Upper lobe of left lung (tissue), 6 donors: Measurements from ENCODE around the gene MORN4. TPM values are rescaled to one million over a fixed set of nuclear protein-coding genes. Genes with fewer than 3 reads are reported as not detected.

Experiments
- ATAC-seq, 2 donors: fragments of 200-7000 bp; cut with Tn5 transposase; one replicate each; pipeline ENCODE4 v1.9.1; 2022; ENCODE audit warnings: mild to moderate bottlenecking in 2 of 2, moderate library complexity in 2 of 2; ENCODE audit not compliant: low FRiP score in 2 of 2
- DNase-seq, 2 donors: peaks; one replicate each; pipeline ENCODE4 v3.0.0-alpha.2; 2019 to 2020
- H3K27ac ChIP-seq, 4 donors: fragments of 200-600 bp; sonication (generic); one replicate each; pipeline ENCODE4 v1.5.1; 2016 to 2019
- H3K27me3 ChIP-seq, 4 donors: fragments of 200-600 bp; sonication (generic); one replicate each; pipeline ENCODE4 v1.5.1; 2017 to 2019
- H3K36me3 ChIP-seq, 4 donors: fragments of 200-600 bp; sonication (generic); one replicate each; pipeline ENCODE4 v1.5.1; 2016 to 2019
- H3K4me1 ChIP-seq, 4 donors: fragments of 200-600 bp; sonication (generic); one replicate each; pipeline ENCODE4 v1.5.1; 2018 to 2019
- H3K4me3 ChIP-seq, 4 donors: fragments of 200-600 bp; sonication (generic); one replicate each; pipeline ENCODE4 v1.5.1; 2017 to 2019; ENCODE audit warnings: mild to moderate bottlenecking in 2 of 4, moderate library complexity in 1 of 4
- H3K9me3 ChIP-seq, 4 donors: fragments of 200-600 bp; sonication (generic); one replicate each; pipeline ENCODE4 v1.5.1; 2018 to 2019
- EP300 ChIP-seq, 4 donors: sonication (generic); formaldehyde crosslinking; IDR thresholded peaks; one replicate each; pipeline ENCODE4 v1.5.1; 2017; ENCODE audit warnings: antibody characterized with exemption in 4 of 4, control low read depth in 2 of 4
- POLR2A ChIP-seq, 4 donors: fragments of 450-650 bp; IDR thresholded peaks; one replicate each; pipeline ENCODE4 v1.5.1; 2016 to 2017; ENCODE audit warnings: antibody characterized with exemption in 4 of 4, mild to moderate bottlenecking in 2 of 4
- POLR2AphosphoS5 ChIP-seq, 2 donors: sonication (generic); formaldehyde crosslinking; IDR thresholded peaks; one replicate each; pipeline ENCODE4 v1.5.1; 2017; ENCODE audit warnings: antibody characterized with exemption in 2 of 2
- WGBS, 2 donors: methylation state at CpG; one replicate each; pipeline ENCODE4 v1.1.5; 2017 to 2018; 5-methylcytosine and 5-hydroxymethylcytosine counted together
- total RNA-seq, 6 donors: library from RNA; depleted of rRNA in 4 of 6; stranded (reverse); fragments of >200 nt in 4 of 6; gene quantifications; one replicate each; pipeline versions ENCODE4 v1.1.0 to v1.2.1, GENCODE V29; 2016 to 2021
- TF ChIP-seq, protein P1 (sequence below), 6 experiments: fragments of 450-650 bp in 4 of 6; fragments of 200-600 bp in 2 of 6; sonication (generic) in 2 of 6; IDR thresholded peaks; one replicate each; pipeline ENCODE4 v1.5.1; 2016 to 2019; ENCODE audit warnings: antibody characterized with exemption in 6 of 6
- donor health status: DM: no; HTN: no; CAD: no; lungs with moderate emphysema.
- donor health status: DM: no; HTN: yes; CAD: no; lungs with severe emphysema.

MORN4 gene
- total RNA-seq, 6 donors from 2014 or later = 1.3 to 7.7 (median 3.2) TPM

DNA sequence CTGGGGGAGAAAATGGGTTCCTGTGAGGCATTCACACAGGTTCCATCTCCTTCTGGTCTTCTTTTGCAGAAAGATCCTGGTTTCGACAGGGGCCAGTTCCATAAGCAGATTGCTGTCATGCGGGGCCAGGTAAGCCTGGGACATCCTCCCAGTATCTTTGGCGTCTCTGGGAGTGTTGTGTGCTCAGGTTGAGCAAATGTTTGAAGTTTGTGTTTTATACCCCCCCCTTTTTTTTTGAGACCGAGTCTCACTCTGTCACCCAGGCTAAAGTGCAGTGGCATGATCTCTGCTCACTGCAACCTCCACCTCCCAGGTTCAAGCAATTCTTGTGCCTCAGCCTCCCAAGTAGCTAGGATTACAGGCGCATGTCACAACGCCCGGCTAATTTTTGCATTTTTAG is 33.7 kb upstream of the MORN4 start:
- Histone ChIP-seq H3K27me3 (no peaks in the 10 kb centered on the region), H3K36me3 (peaks cover 7 to 80% (median 47%) of the 10 kb centered on the region in 4 donors), H3K4me3 (no peak overlapping the region), H3K27ac (no peak overlapping the region), H3K4me1 (no peaks in the 10 kb centered on the region), H3K9me3 (no peaks in the 10 kb centered on the region)
- TF ChIP-seq POLR2AphosphoS5 (IDR thresholded peaks at IDR 0.05) = no peak
- no peak for TF ChIP-seq EP300 (IDR thresholded peaks at IDR 0.05)
- TF ChIP-seq, protein P1, sequence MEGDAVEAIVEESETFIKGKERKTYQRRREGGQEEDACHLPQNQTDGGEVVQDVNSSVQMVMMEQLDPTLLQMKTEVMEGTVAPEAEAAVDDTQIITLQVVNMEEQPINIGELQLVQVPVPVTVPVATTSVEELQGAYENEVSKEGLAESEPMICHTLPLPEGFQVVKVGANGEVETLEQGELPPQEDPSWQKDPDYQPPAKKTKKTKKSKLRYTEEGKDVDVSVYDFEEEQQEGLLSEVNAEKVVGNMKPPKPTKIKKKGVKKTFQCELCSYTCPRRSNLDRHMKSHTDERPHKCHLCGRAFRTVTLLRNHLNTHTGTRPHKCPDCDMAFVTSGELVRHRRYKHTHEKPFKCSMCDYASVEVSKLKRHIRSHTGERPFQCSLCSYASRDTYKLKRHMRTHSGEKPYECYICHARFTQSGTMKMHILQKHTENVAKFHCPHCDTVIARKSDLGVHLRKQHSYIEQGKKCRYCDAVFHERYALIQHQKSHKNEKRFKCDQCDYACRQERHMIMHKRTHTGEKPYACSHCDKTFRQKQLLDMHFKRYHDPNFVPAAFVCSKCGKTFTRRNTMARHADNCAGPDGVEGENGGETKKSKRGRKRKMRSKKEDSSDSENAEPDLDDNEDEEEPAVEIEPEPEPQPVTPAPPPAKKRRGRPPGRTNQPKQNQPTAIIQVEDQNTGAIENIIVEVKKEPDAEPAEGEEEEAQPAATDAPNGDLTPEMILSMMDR (IDR thresholded peaks at IDR 0.05) = no peak
- no peak for TF ChIP-seq POLR2A (IDR thresholded peaks at IDR 0.05)
- no peak for DNase-seq
- no peak for ATAC-seq
- 88 to 93% methylated on average over 7 of the region's 7 CpGs for WGBS, 2 donors

DNA sequence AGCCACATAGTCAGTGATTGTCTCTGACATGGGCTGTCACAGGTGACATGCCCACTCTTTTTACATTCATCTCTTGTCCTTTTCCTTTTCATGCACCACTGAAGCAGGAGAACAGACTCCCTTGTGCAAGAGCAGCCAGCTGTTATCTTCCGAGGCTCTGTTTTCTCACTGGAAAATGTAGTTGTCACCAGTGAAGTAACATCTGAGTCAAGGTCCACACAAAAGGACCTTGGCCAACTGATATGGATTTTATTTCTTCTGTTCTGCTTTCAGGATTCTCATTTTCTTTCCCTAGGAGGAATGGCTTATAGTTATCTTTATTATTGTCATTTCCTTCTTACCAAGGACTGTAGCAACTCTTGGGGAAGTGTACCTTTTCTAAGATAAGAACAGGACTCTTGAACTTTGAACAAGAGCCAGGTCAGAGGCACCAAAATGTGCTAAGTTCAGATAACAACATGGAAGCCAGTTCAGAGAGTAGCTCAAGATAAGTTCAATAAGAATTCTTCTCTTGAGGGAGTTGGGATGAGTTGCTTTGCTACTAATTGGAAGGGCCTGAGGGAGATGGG is 31.1 kb upstream of the MORN4 start:
- Histone ChIP-seq H3K36me3 (peaks cover 7 to 67% (median 36%) of the 10 kb centered on the region in 4 donors), H3K4me3 (no peak overlapping the region), H3K27ac (no peak overlapping the region), H3K9me3 (no peaks in the 10 kb centered on the region), H3K27me3 (no peaks in the 10 kb centered on the region), H3K4me1 (no peaks in the 10 kb centered on the region)
- DNase-seq (no peak), ATAC-seq (no peak)
- TF ChIP-seq POLR2AphosphoS5 (IDR thresholded peaks at IDR 0.05) (no peak), EP300 (IDR thresholded peaks at IDR 0.05) (no peak), POLR2A (IDR thresholded peaks at IDR 0.05) (no peak)
- TF ChIP-seq, protein P1 (IDR thresholded peaks at IDR 0.05) = no peak
- 80 to 84% methylated on average over 1 of the region's 1 CpG for WGBS, 2 donors

DNA sequence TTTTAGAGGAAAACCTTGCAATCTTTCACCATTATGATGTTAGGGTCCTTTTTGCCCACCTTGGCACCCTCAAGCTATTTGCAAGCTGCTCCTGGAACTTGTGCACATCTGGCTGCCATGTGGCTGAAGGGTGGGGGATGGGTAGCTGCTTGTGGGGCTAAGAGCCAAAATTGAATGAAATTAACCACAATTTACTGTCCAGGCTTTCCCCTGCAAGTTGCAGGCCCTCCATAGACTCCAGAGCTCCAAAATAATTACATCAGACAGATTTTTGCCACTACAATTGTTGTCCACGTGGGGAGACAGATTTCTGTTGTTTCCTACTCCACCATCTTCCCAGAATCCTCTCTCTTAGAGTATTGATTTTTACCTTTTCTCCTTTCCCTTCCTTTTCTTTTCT is 26.3 kb upstream of the MORN4 start:
- Histone ChIP-seq H3K36me3 (peaks cover 20 to 63% (median 33%) of the 10 kb centered on the region in 4 donors), H3K4me3 (no peak overlapping the region), H3K4me1 (no peaks in the 10 kb centered on the region), H3K9me3 (no peaks in the 10 kb centered on the region), H3K27me3 (no peaks in the 10 kb centered on the region), H3K27ac (no peak overlapping the region)
- TF ChIP-seq POLR2AphosphoS5 (IDR thresholded peaks at IDR 0.05) = no peak
- TF ChIP-seq EP300 (IDR thresholded peaks at IDR 0.05) = no peak
- TF ChIP-seq, protein P1 (IDR thresholded peaks at IDR 0.05) = no peak
- no peak for TF ChIP-seq POLR2A (IDR thresholded peaks at IDR 0.05)
- WGBS, 2 donors = 62 to 64% methylated on average over 1 of the region's 1 CpG
- ATAC-seq (no peak), DNase-seq (no peak)

DNA sequence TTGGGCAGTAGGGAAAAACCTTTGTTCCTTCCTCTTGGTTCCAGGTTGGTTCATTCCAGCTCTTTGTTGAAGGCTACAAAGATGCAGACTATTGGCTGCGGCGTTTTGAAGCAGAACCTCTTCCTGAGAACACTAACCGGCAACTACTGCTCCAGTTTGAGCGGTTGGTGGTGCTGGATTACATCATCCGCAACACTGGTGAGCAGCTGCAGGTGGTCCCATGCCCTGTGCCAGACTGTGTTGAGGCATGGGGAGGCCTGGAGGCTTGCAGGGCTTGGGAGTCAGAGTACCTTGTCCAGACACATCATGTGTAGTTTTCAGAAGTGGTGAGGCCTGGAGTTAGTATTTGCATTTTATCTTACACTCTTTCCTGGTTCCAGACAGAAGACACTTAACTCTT is 23.5 kb upstream of the MORN4 start:
- ATAC-seq (no peak), DNase-seq (no peak)
- Histone ChIP-seq H3K9me3 (no peaks in the 10 kb centered on the region), H3K36me3 (peaks cover 17 to 65% (median 40%) of the 10 kb centered on the region in 4 donors), H3K4me3 (no peak overlapping the region), H3K27ac (no peak overlapping the region), H3K27me3 (no peaks in the 10 kb centered on the region), H3K4me1 (no peaks in the 10 kb centered on the region)
- WGBS, 2 donors = 78 to 88% methylated on average over 5 of the region's 5 CpGs
- TF ChIP-seq POLR2A (IDR thresholded peaks at IDR 0.05) = no peak
- no peak for TF ChIP-seq POLR2AphosphoS5 (IDR thresholded peaks at IDR 0.05)
- no peak for TF ChIP-seq EP300 (IDR thresholded peaks at IDR 0.05)
- TF ChIP-seq, protein P1 (IDR thresholded peaks at IDR 0.05) = no peak

DNA sequence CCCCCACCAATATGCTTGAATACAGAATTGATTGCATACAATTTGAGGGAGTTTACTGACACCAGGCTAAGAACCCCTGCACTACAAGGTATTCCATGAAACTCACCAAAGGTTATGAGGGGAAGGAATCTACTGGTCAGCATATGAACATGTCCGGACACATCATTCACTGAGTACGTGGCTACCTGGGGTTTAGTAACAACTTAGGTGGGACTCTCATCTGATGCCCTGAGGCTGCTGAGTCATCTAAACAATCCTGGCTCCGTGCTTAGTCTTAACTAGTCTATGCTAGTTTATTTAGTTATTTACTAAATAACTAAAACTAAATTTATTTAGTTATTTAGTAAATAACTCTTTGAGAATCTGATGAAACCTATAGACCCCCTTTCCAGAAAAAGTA is 18.5 kb upstream of the MORN4 start:
- peaks cover 9 to 30% (median 22%) of the 10 kb centered on the region in 4 donors for H3K4me1 ChIP-seq
- no peak for DNase-seq
- TF ChIP-seq EP300 (IDR thresholded peaks at IDR 0.05) = no peak
- TF ChIP-seq, protein P1 (IDR thresholded peaks at IDR 0.05) = no peak
- H3K36me3 ChIP-seq = peaks cover 11 to 46% (median 35%) of the 10 kb centered on the region in 4 donors
- H3K4me3 ChIP-seq = no peak overlapping the region
- H3K27me3 ChIP-seq = no peaks in the 10 kb centered on the region
- H3K9me3 ChIP-seq = no peaks in the 10 kb centered on the region
- ATAC-seq = no peak
- WGBS, 2 donors = 91 to 98% methylated on average over 3 of the region's 3 CpGs
- no peak overlapping the region for H3K27ac ChIP-seq
